Keratinocyte (primary cell): ENCODE measurements around the gene RNF41. TPM values are rescaled to one million over a fixed set of nuclear protein-coding genes. Genes with fewer than 3 reads are reported as not detected.
A peak's percentile ranks its signal among the peaks of the same experiment; 100 is the strongest.

ENCODE experiments used
- DNase-seq: peaks from one replicate; pipeline ENCODE4 v3.0.0-alpha.2; 2011; ENCODE audit warnings: low read depth, missing footprints, low spot score
- FAIRE-seq: peaks from 2 replicates; lab custom pipeline; 2011; peaks lifted over from hg19 to GRCh38; lab: Jason Lieb, UNC
- H2AFZ ChIP-seq: 2 replicates; pipeline ENCODE4 v1.6.0; 2012; ENCODE audit warnings: low read length, control low read depth, inconsistent platforms; ENCODE audit not compliant: control insufficient read depth
- H3K27ac ChIP-seq: 2 replicates; pipeline ENCODE4 v1.5.1; 2011; ENCODE audit warnings: low read length; ENCODE audit not compliant: control insufficient read depth, insufficient read depth
- H3K27me3 ChIP-seq: 3 replicates; pipeline ENCODE4 v1.6.0; 2011; ENCODE audit warnings: low read length; ENCODE audit not compliant: control insufficient read depth, insufficient read depth; ENCODE audit errors: extremely low read depth
- H3K36me3 ChIP-seq, 2 experiments: 2 replicates in 1 of 2; 3 replicates in 1 of 2; pipeline ENCODE4 v1.5.1; 2011; ENCODE audit warnings: low read length in 2 of 2, mild to moderate bottlenecking in 1 of 2; ENCODE audit not compliant: control insufficient read depth in 2 of 2, insufficient read depth in 2 of 2; ENCODE audit errors: extremely low read depth in 1 of 2
- H3K4me1 ChIP-seq: 3 replicates; pipeline ENCODE4 v1.5.1; 2011; ENCODE audit warnings: low read length; ENCODE audit not compliant: control insufficient read depth, insufficient read depth; ENCODE audit errors: extremely low read depth
- H3K4me2 ChIP-seq: 3 replicates; pipeline ENCODE4 v1.6.0; 2011; ENCODE audit warnings: low read depth, low read length; ENCODE audit not compliant: control insufficient read depth, insufficient read depth; ENCODE audit errors: extremely low read depth
- H3K4me3 ChIP-seq, 3 experiments: fragments of 200-600 bp in 1 of 3; sonication (generic) in 1 of 3; 2 replicates in 2 of 3; 3 replicates in 1 of 3; pipeline ENCODE4 v1.5.1; 2011 to 2016; ENCODE audit warnings: low read length in 3 of 3, mild to moderate bottlenecking in 3 of 3, control low read depth in 2 of 3, inconsistent platforms in 1 of 3, low read depth in 1 of 3, mixed read lengths in 1 of 3, mixed run types in 1 of 3, moderate library complexity in 1 of 3; ENCODE audit not compliant: control insufficient read depth in 2 of 3, insufficient read depth in 2 of 3; ENCODE audit errors: extremely low read depth in 1 of 3
- H3K79me2 ChIP-seq: 2 replicates; pipeline ENCODE4 v1.6.0; 2012; ENCODE audit warnings: low read length; ENCODE audit not compliant: control insufficient read depth, insufficient read depth
- H3K9ac ChIP-seq: 3 replicates; pipeline ENCODE4 v1.6.0; 2011; ENCODE audit warnings: low read length; ENCODE audit not compliant: control insufficient read depth, insufficient read depth; ENCODE audit errors: extremely low read depth
- H3K9me1 ChIP-seq: 3 replicates; pipeline ENCODE4 v1.6.0; 2011; ENCODE audit warnings: low read length; ENCODE audit not compliant: control insufficient read depth, insufficient read depth; ENCODE audit errors: extremely low read depth
- H3K9me3 ChIP-seq: 2 replicates; pipeline ENCODE4 v1.5.1; 2012; ENCODE audit warnings: low read depth, low read length; ENCODE audit not compliant: control insufficient read depth
- H4K20me1 ChIP-seq: 3 replicates; pipeline ENCODE4 v1.6.0; 2011; ENCODE audit warnings: low read length; ENCODE audit not compliant: control insufficient read depth, insufficient read depth; ENCODE audit errors: extremely low read depth
- EZH2 ChIP-seq: IDR thresholded peaks from one replicate; pipeline ENCODE4 v1.6.1; 2012; ENCODE audit warnings: inconsistent platforms, mild to moderate bottlenecking, low read length, moderate library complexity
- dilution Hi-C: fragments of 300-500 bp; cut with MboI; formaldehyde crosslinking; loops from one replicate; pipeline ENCODE4 v1.7.0; 2020; ENCODE audit warnings: low sequenced_read_pairs; ENCODE audit not compliant: extremely low pct_ligation_motif_present
- polyA plus RNA-seq, 5 experiments: library from polyadenylated mRNA; depleted of rRNA in 3 of 5; stranded (reverse) in 3 of 5; stranded (forward) in 1 of 5; unstranded in 1 of 5; fragments of >200 nt; gene quantifications; 1 replicate in 1 of 5; 2 replicates in 3 of 5; 3 replicates in 1 of 5; pipeline versions ENCODE4 v1.2.1 to v1.2.3, GENCODE V29; 2011 to 2012; ENCODE audit warnings: missing spikeins in 2 of 5, low read depth in 1 of 5, low replicate concordance in 1 of 5
- TF ChIP-seq, protein P1 (sequence below), 3 experiments: IDR thresholded peaks in 1 of 3; conservative IDR thresholded peaks in 1 of 3; optimal IDR thresholded peaks in 1 of 3; 2 replicates in 2 of 3; 3 replicates in 1 of 3; pipeline versions ENCODE3 to v1.5.1; 2011; ENCODE audit warnings: low read length in 3 of 3, mild to moderate bottlenecking in 3 of 3, moderate library complexity in 2 of 3, control low read depth in 1 of 3, inconsistent platforms in 1 of 3; ENCODE audit not compliant: insufficient read depth in 2 of 3; ENCODE audit errors: extremely low read depth in 1 of 3

Gene RNF41
- polyA plus RNA-seq, 1 donor (not counting 4 experiments of a cell fraction or from before 2014, with no cell fraction given), result 42.2 TPM

DNA sequence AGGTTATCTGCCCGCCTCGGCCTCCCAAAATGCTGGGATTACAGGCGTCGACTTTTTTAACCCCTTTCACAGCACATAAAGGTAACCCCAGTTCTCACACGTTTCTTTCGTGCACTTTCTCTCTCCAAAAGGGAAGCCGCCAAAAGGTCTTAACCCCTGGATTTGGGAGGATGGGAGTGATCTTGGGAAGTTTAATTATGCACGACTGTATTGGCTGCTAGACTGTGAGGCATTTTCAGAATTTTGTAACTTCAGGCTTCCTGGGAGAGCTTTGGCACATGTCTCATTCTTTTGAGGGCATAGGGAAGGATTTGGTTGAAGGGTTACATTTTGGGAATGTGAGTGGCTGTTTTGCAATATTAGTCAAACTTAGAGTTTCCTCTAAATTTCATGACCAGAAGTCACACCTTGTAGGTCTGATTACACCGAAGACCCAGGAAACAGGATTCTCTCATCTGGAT is 31.0 kb downstream of the RNF41 start:
- peaks cover 13% of the 10 kb centered on the region for H3K4me1 ChIP-seq
- no peaks in the 10 kb centered on the region for H3K9me1 ChIP-seq
- no peaks in the 10 kb centered on the region for H3K9me3 ChIP-seq
- peaks cover 27% of the 10 kb centered on the region for H3K79me2 ChIP-seq
- no peak overlapping the region for H2AFZ ChIP-seq
- H3K27me3 ChIP-seq, result no peaks in the 10 kb centered on the region
- TF ChIP-seq, protein P1, sequence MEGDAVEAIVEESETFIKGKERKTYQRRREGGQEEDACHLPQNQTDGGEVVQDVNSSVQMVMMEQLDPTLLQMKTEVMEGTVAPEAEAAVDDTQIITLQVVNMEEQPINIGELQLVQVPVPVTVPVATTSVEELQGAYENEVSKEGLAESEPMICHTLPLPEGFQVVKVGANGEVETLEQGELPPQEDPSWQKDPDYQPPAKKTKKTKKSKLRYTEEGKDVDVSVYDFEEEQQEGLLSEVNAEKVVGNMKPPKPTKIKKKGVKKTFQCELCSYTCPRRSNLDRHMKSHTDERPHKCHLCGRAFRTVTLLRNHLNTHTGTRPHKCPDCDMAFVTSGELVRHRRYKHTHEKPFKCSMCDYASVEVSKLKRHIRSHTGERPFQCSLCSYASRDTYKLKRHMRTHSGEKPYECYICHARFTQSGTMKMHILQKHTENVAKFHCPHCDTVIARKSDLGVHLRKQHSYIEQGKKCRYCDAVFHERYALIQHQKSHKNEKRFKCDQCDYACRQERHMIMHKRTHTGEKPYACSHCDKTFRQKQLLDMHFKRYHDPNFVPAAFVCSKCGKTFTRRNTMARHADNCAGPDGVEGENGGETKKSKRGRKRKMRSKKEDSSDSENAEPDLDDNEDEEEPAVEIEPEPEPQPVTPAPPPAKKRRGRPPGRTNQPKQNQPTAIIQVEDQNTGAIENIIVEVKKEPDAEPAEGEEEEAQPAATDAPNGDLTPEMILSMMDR (optimal IDR thresholded peaks at IDR 0.05 in 1 of 3, IDR thresholded peaks at IDR 0.05 in 1 of 3, conservative IDR thresholded peaks at IDR 0.05 in 1 of 3; ENCODE audit: extremely low read depth in 1 of 3, insufficient read depth in 2 of 3, low read length in 3 of 3), result no peak
- TF ChIP-seq EZH2, result no peak
- H3K27ac ChIP-seq, result peak overlapping the region; percentile 18
- DNase-seq (no peak), FAIRE-seq (no peak)
- H3K4me3 ChIP-seq, result peak overlapping the region in 2 of 3 experiments; percentile 7 to 80
- H3K4me2 ChIP-seq, result peak overlapping the region; percentile 85
- H3K36me3 ChIP-seq, result peaks cover 1 to 4% of the 10 kb centered on the region in 2 experiments
- dilution Hi-C loops, result no loop called here
- no peak overlapping the region for H3K9ac ChIP-seq
- H4K20me1 ChIP-seq, result no peaks in the 10 kb centered on the region

DNA sequence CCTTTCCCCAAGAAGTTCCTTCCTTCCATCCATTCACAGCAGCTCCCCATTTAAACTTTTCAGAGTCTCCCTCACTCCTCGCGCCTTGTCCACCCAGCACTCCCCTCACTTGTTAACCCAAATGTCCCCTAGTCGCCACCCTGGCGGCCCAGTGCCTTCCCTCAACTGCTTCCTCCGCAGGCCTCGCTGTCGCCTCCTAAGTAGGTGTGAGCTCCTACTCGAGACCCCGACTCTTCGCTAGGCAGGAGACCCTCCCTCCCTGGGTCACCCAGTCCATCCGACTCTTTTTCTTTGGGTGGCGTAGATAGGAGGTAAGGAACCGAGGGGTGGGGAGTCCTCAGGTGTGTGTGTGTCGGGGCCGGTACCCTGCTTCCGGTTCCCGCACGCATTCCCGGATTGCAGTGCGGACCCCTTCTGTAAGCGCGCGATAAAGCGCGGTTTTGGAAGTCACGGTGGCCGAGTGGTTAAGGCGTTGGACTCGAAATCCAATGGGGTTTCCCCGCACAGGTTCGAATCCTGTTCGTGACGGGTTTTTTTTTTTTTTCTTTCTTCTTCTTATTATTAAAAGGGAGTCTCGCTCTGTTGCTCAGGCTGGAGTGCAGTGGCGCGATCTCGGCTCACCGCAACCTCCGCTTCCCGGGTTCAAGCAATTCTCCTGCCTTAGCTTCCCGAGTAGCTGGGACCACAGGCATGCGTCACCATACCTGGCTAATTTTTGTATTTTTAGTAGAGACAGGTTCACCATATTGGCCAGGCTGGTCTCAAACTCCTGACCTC is 31.6 kb downstream of the RNF41 start:
- peak overlapping the region; percentile 84 for H3K9ac ChIP-seq
- peak overlapping the region; percentile 98 for H2AFZ ChIP-seq
- FAIRE-seq (no peak), DNase-seq (peak; percentile 71)
- no peaks in the 10 kb centered on the region for H3K9me3 ChIP-seq
- no peaks in the 10 kb centered on the region for H4K20me1 ChIP-seq
- H3K4me1 ChIP-seq, result peaks cover 13% of the 10 kb centered on the region
- peak overlapping the region; percentile 70 for H3K27ac ChIP-seq
- H3K9me1 ChIP-seq, result no peaks in the 10 kb centered on the region
- H3K36me3 ChIP-seq, result peaks cover 1 to 8% of the 10 kb centered on the region in 2 experiments
- TF ChIP-seq EZH2, result no peak
- TF ChIP-seq, protein P1 (optimal IDR thresholded peaks at IDR 0.05 in 1 of 3, IDR thresholded peaks at IDR 0.05 in 1 of 3, conservative IDR thresholded peaks at IDR 0.05 in 1 of 3; ENCODE audit: extremely low read depth in 1 of 3, insufficient read depth in 2 of 3, low read length in 3 of 3), result no peak
- H3K4me3 ChIP-seq, result peak overlapping the region; percentile 54 to 88 (median 80)
- peak overlapping the region; percentile 85 for H3K4me2 ChIP-seq
- H3K79me2 ChIP-seq, result peaks cover 27% of the 10 kb centered on the region
- H3K27me3 ChIP-seq, result no peaks in the 10 kb centered on the region
- dilution Hi-C loops, result no loop called here
